Hepatocyte (in vitro differentiated cells): ENCODE data around the gene TSPYL4.

Experiments
- CTCF ChIP-seq: fragments of 200-600 bp; sonication (generic); IDR thresholded peaks from 2 replicates; pipeline ENCODE4 v1.5.1; 2016; ENCODE audit warnings: antibody characterized with exemption, mild to moderate bottlenecking; ENCODE audit not compliant: poor library complexity
- EZH2 ChIP-seq: fragments of 200-600 bp; sonication (generic); IDR thresholded peaks from 2 replicates; pipeline ENCODE4 v1.6.1; 2016; ENCODE audit warnings: antibody characterized with exemption, mild to moderate bottlenecking, borderline replicate concordance

GRCh38 chr6:116229287-116229913 lies 24.5 kb downstream of the TSPYL4 start:
- TF ChIP-seq CTCF, result no peak
- no peak for TF ChIP-seq EZH2
